ENCODE measurements around the gene NPFFR1.

NPFFR1 gene

GRCh38 chr10:70212879-70213278 lies 70.9 kb downstream of the NPFFR1 start:
- no peak for DNase-seq

GRCh38 chr10:70212277-70212676 lies 71.5 kb downstream of the NPFFR1 start:
- DNase-seq: no peak

DNA sequence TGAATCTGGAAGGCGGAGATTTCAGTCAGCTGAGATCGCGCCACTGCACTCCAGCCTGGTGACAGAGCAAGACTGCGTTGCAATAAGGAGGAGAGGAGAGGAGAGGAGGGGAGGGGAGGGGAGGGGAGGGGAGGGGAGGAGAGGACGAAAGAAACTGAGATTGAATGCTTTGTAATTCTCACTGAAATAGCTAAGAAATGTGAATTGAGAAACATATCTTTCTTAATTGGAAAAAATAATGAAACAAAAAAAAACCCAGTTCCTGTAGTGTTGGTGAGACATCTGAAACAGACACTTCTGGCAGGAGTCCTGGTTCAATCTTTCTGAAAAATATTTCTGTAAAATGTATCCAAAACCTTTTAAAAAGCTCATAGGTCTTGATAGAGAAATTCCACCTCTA lies 77.0 kb downstream of the NPFFR1 start:
- DNase-seq: no peak

- DNase-seq: no peak
Measured at GRCh38 chr10:70201105-70201504, 82.7 kb downstream of the NPFFR1 start.

DNA sequence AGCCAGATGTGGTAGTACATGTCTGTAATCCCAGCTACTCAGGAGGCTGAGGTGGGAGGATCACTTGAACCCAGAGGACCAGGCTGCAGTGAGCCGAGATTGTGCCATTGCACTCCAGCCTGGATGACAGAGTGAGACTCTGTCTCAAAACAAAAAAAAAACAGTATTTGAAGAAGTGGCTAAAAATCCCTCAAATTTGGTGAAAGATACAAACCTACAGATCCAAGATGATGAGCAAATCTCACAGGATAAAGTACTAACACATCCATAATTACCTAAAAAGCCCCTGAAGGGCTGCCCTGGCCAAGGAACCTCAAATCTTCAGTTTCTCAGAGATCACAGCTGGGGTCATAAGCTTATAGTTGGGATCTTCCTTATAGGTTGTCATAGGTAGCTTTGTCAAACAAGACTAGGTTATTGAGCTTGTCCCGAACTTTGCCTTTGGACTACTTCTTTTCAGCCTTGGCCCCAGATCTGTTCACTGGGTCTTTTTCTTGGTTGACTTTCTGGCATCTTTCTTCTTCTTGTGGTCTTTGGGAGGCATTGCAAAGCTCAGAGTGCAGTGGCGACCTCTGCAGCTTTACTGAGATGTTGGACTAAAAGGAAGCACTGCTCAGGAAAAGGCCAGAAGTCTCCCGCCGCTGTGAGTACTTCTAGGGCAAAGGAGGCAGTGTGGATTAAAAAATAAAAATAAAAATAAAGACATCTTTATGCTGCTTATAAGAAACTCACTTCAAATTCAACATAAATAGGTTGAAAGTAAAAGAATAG lies 84.9 kb downstream of the NPFFR1 start:
- DNase-seq: no peak
